Astrocyte of the cerebellum (primary cell): ENCODE measurements around the gene RRP8.

Source experiments
- DNase-seq: peaks from one replicate; pipeline ENCODE4 v3.0.0-alpha.2; 2011; ENCODE audit warnings: low read depth
- H3K4me3 ChIP-seq: 2 replicates; pipeline ENCODE4 v1.5.1; 2011; ENCODE audit warnings: mild to moderate bottlenecking, low read depth, low read length, moderate library complexity
- in situ Hi-C: cut with HindIII; loops from 2 replicates; pipeline ENCODE4 v1.10.0; 2017; ENCODE audit warnings: low sequenced_read_pairs
- TF ChIP-seq, protein P1 (sequence below): IDR thresholded peaks from 2 replicates; pipeline ENCODE4 v1.5.1; 2012; ENCODE audit warnings: low read length, low read depth, moderate library complexity, mild to moderate bottlenecking; ENCODE audit errors: missing control alignments

The RRP8 gene

DNA sequence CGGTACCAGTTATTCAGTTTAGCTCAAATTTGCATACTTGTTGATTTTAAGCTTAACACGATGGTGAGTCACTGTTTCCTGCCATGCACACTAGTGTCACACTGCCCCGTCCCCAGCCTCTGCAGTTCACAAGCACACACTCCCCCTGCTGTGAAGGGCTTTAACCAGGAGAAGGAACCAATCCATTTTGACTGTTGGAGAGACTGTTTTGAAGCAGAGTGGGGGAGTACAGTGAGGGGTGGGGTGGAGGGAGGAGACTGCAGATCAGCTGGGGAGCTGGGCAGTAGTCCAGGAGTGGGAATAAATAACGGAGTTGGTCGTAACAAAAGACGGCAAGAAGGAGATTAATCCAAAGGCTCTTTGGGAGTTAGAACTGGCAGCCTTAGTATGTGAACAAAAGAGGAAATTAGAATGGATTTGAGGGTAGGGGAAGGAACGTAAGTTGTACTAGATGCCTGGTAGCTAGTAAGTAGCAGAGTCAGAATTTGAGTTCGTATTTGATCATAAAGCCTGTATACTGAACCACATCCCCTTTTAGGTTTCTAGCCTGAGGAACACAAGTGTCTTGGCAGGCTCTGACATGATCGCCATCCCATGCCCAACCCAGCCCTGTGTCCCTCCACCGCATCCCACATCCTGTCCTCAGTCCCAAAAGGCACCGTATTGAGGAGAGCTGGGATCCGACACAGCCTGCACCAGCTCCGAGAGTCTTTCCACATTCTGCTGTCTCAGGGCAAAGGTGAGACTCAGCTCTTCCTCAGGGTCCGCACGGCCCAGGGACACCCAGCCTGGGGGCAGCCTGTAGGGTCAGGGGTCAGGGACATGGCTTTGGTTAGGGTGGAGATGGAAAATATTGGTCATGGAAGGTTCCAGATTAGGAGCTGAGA, 14.9 kb upstream of the RRP8 start:
- in situ Hi-C loops, result no loop called here
- DNase-seq, result peak; percentile 27
- H3K4me3 ChIP-seq, result peak overlapping the region; percentile 69
- TF ChIP-seq, protein P1, sequence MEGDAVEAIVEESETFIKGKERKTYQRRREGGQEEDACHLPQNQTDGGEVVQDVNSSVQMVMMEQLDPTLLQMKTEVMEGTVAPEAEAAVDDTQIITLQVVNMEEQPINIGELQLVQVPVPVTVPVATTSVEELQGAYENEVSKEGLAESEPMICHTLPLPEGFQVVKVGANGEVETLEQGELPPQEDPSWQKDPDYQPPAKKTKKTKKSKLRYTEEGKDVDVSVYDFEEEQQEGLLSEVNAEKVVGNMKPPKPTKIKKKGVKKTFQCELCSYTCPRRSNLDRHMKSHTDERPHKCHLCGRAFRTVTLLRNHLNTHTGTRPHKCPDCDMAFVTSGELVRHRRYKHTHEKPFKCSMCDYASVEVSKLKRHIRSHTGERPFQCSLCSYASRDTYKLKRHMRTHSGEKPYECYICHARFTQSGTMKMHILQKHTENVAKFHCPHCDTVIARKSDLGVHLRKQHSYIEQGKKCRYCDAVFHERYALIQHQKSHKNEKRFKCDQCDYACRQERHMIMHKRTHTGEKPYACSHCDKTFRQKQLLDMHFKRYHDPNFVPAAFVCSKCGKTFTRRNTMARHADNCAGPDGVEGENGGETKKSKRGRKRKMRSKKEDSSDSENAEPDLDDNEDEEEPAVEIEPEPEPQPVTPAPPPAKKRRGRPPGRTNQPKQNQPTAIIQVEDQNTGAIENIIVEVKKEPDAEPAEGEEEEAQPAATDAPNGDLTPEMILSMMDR, result no peak

DNA sequence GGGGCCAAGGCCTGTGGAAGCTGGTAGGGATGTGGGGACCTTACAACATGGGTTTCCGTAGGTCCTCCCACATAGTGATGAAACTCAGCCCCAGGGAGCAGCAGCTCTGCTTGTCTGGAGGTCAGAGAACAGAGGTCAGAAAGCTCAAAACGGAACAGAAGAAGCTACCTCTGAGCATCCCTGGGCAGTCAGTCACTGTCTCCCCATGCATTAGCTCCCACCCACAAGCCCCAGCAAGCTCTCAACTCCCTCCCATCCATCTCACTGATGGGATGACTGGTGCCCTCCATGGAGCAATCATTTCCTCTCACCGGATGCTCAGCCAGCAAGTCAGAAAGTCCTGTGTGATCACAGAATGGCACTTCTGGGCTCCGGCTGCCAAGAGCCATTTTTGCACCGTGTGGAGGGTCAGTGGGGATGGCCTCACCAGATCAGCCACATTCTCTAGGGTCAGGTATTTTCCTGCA, 13.9 kb upstream of the RRP8 start:
- TF ChIP-seq, protein P1, result no peak
- H3K4me3 ChIP-seq, result peak overlapping the region; percentile 69
- in situ Hi-C loops, result no loop called here
- DNase-seq, result no peak

DNA sequence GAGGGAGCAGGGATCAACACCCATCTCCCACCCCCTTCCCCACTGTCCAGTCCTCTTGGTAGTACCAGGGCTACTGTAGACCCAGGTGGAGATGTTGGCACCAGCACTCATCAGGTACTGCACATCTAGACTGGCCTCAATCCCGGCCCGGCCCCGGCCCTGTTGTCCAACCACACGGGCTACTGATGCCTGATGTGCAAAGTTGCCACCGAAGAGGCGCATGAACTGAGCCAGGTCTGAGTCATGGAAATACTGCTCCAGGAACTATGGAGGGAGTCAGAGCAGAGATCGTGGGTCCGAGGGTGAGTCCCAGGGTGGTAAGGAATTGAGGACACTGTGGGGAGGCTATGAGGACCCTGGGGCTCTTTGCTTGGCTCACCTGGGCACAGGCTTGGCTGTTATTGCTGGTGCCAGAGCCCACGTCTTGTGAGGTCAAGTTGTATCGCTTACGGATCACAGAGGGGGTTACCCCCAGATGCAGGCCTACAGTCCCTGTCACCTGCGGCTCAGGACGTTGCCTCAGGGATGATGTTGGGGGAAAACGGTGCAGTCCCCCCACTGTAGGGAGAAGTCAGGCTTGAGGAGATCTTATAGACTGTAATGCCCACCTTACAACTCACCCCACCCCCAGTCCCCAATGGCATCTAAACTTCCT, 13.3 kb upstream of the RRP8 start:
- in situ Hi-C loops, result no loop called here

DNA sequence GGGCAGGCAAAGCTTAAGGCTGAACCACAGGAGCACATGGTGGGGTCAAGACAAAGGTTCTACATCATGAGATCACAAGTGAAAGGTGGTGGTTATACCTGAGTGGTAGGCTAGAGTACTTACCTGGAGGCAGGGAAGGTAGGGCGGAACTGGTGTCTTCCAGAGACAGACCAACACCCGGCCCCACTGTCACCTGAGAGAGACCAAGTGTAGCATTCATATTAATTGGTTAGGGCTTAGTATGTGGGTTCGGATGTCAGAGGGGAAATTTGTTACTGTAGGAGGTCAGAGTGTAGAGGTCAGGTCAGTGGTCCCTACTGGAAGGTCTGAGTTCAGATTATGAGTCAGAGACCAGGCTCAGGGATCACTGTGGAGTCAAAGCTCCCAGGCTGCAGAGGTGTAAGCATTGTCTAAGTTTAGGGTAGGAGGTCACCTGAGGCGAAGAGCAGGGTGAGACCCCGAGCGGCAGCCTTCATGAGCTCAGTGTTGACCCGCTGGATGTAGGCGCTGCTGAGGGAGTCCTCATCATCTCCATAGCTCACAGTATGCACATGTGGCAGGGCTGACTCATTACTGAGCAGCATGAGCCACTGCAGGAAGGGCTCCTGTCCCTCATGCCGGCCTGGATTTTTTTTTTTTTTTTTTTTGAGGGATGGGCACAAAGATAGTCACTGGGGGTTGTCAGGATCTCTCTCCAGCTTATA, 12.6 kb upstream of the RRP8 start:
- TF ChIP-seq, protein P1, result no peak
- in situ Hi-C loops, result no loop called here
- no peak overlapping the region for H3K4me3 ChIP-seq
- no peak for DNase-seq

More for the DNA sequence above, 13.3 kb upstream of the RRP8 start:
- TF ChIP-seq, protein P1, result no peak
- DNase-seq, result no peak
- H3K4me3 ChIP-seq, result no peak overlapping the region

DNA sequence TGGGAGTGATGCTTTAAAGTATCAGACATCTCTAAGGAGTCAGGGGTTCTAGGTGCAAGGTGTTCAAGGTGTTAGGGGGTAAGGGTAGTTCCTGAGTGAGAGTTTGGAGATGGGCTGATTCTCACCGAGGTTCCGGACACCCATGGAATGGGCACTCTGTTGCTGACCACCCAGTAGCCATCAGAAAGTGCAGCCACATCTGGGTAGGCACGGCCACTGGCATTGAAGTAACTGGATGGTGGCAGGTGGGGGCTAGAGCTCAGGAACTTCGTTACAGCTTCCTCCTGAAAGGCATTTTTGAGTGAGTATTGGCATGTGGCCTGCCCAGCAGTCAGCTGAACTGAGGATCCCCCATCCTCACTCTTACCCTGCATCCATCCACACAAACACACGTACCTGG, 11.6 kb upstream of the RRP8 start:
- in situ Hi-C loops, result no loop called here
- TF ChIP-seq, protein P1, result no peak
- no peak overlapping the region for H3K4me3 ChIP-seq
- no peak for DNase-seq

DNA sequence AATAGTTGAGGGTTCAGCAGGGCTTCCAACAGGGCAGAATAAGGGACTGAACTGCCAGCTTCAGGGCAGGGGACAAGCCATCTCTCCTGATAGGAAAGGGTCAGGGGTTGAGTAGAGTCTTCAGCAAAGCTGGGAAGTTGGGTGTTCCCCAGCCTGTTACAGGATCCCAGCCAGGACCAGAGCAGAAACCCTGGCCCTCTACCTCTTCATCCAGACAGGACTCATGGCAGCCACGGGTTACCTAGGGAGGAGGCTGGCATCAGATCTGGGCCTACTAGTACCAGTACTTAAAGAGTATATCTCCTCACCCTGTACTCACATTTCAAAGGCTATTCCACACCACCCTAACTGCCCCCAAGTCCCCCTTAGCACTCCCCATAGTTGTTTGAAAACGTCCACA, 11.0 kb upstream of the RRP8 start:
- in situ Hi-C loops, result no loop called here
- no peak overlapping the region for H3K4me3 ChIP-seq
- TF ChIP-seq, protein P1, result no peak
- no peak for DNase-seq
